NCI-H2107 treated with DMSO at 0.1 percent for 48 hours (cell line): ENCODE measurements around the gene TMEM208.

Experiments used
- DNase-seq: peaks from one replicate; lab custom pipeline; 2025; ENCODE audit not compliant: unreplicated experiment; lab: John Stamatoyannopoulos, UW

Gene TMEM208

GRCh38 chr16:67207249-67208091, 19.5 kb upstream of the TMEM208 start:
- DNase-seq: no peak

GRCh38 chr16:67208154-67208896, 18.6 kb upstream of the TMEM208 start:
- DNase-seq: no peak

- DNase-seq: no peak
Observed at GRCh38 chr16:67209565-67209964, 17.4 kb upstream of the TMEM208 start.

DNA sequence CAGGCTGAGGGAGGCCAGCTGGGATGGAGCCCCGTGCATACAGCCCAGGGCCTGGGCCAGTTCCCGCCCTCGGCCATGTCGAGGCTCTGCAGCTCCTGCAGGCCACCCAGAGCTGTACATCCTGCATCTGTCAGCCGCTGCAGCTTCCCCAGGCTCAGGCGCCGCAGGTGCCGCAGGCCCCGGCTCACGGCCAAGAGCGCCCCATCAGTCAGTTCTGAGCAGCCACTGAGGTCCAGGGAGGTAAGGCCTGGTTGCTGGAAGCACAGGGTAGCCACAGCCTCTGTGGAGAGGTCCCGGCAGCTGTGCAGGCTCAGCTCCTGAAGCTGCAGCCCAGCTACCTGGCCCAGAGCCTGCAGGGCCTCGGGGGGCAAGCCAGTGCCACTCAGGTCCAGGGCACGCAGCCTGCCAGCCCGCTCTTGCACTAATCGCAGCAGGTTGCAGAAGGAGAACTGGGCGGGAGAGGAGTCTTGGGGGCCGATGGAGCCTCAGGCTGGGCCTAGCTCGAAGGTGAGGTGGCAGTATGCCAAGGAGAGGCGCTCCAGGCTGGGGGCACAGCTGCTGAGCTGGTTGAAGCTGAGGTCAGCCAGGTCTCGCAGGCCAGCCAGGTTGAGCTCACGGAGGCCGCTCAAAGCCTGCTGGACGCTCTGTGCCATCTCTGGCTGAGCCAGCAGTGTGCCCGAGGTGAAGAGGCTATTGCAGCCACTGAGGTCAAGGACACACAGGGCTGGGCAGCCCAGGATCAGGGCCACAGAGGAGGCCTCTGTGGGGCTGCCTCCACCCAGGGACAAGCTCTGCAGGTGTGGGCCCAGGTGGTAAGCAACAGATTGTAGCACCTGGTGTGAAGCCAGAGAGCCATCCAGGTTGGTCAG, 16.6 kb upstream of the TMEM208 start:
- no peak for DNase-seq

GRCh38 chr16:67211674-67212073, 15.3 kb upstream of the TMEM208 start:
- DNase-seq: no peak

GRCh38 chr16:67212766-67213165, 14.2 kb upstream of the TMEM208 start:
- DNase-seq: no peak

DNA sequence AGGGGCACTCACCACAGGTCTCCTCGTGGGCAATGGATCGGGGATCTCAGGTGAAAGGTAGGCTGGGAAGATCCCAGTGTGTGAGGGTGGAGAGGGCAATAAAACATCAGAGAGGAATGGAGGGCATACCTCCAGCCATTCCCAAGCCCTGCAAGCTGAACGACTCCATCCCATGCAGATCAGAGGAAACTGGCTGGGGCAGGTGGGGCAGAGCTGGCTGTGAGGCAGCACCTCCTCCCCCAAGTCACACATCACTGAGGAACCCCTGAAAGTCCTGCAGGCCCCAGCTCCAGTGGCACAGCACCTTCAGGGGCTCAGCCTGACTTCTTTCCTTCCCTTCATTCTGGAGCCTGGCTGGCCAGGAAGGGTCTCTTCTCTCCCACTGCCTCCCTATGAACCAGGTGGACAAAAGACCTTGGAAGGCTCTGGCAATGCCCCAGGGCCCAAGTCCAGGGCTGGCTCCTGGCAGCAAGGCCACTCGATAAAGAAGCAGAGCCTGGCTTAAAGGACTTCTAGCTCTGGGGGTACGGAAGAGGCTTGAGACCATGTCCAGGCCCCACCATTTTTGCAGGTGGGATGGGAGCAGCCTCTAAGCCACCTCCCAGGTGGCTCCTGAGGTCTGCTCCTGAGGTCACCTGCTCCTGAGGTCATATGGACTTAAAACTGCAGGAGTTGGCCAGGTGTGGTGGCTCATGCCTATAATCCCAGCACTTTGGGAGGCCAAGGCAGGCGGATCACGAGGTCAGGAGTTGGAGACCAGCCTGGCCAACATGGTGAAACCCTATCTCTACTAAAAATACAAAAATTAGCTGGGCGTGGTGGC, 13.5 kb upstream of the TMEM208 start:
- no peak for DNase-seq

DNA sequence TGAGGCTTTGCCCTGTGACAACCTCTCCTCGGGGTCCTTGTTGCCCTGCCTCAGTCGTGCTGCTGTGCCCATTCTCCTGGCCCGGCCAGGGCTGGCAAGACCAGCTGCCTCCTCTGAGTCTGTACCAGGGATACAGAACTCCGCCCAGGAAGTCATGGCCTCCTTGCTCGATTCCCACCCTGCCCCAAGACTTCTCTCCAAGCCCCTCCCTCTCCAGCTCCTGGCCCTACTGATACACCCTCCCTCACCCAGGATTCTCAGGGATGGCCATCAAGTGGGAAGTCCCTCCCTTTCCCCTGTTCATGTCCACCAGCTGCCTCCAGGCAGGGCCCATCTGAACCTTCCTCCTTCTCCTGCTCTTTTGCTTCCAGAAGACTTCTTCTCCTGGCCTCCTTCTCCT, 11.2 kb upstream of the TMEM208 start:
- no peak for DNase-seq

DNA sequence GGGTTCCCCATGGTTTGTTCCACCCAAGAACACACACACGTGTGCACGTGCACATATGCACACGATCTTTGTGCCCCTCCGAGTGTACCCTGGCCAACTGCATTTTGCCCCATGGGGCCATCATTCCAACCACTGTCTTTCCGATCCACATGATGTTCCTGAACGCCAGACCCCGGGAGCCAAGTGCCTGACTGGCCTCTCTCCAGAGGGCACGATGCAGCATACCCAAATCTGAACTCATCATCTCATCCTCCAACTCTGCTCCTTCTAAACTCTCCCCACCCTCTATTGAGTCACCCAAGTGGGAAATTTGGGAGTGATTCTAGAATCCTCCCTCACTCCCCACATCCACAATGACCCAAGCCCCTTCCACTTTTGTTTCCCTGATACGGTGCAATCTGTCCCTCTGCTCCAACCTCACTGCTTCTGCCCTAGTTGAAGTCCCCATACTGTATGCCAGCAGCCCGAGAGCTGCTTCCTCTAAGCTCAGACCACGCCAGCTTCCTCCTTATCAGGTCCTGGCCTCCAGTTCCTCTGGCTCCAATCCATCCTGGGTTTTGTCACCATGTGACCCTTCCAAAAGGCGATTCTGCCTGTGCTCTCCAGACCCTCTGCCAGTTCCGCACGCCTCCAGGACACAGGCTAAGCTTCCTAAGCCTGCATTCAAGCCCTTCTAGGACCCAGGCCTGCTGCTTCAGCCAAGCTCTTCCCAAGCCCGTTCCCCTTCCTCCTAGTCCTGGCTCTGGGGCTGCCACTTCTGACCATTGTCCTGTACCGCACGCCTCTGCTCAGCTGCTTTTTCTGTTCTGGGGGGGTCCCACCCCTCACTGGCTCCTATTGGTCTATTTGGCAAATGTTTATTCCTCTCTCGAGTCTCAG, 10.1 kb upstream of the TMEM208 start:
- DNase-seq: no peak

- no peak for DNase-seq
Observed at GRCh38 chr16:67223992-67224391, 2.9 kb upstream of the TMEM208 start.

DNA sequence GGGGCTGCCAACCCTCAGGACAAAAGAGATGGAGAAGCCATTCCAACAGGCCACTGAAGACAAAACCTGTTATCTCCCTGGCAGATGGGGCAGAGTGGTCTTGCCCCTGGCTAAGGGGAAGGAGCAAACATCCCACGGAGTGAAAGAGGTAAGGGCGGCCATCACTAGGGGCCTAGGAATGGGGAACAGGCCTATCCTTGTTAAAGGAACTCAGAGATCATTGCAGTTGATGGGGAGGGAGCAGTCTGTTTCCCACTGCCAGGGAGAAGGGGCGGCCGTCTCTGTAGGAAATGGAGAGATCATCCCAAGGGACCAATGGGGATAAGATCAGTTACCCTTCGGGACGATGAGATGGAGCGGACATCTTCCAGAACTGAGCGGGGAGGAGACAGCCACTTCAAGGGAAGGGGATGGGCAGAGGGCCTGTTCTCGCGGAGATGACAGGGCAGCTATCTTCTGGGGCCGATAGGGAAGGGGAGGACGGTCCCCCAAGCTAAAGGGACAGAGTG, 581 bp upstream of the TMEM208 start:
- no peak for DNase-seq

DNA sequence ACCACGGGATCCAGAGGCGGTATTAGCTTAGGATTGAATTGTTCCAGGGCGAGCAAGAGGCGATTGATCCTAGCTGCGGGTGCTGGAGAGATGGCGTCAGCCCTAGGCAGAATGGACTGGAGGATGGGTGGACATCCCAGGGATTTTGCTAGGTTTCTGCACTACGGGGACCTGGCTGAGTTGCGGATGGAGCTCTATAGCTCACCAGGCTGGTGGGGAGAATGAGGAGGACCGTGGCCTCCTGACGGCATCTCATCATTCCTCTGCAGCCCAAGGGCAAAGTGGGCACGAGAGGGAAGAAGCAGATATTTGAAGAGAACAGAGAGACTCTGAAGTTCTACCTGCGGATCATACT, 614 bp downstream of the TMEM208 start:
- no peak for DNase-seq

- no peak for DNase-seq
Observed at GRCh38 chr16:67228034-67228785, 1.3 kb downstream of the TMEM208 start.

DNA sequence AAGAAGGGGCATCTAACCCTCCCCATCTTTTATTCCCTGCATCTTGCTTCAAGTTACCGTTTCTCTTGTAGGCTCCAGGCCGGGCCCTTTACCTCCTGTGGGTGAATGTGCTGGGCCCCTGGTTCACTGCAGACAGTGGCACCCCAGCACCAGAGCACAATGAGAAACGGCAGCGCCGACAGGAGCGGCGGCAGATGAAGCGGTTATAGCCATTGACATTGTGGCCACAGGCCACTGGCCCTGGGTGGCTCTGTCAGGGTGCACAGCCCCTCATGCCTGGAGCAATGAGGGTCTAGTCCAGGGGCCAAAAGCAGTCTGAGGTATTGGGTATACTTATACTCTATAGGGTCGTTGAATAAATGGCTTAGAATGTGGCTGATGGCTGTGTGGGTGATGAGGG, 2.0 kb downstream of the TMEM208 start:
- no peak for DNase-seq

GRCh38 chr16:67229906-67230808, 3.2 kb downstream of the TMEM208 start:
- DNase-seq: no peak

DNA sequence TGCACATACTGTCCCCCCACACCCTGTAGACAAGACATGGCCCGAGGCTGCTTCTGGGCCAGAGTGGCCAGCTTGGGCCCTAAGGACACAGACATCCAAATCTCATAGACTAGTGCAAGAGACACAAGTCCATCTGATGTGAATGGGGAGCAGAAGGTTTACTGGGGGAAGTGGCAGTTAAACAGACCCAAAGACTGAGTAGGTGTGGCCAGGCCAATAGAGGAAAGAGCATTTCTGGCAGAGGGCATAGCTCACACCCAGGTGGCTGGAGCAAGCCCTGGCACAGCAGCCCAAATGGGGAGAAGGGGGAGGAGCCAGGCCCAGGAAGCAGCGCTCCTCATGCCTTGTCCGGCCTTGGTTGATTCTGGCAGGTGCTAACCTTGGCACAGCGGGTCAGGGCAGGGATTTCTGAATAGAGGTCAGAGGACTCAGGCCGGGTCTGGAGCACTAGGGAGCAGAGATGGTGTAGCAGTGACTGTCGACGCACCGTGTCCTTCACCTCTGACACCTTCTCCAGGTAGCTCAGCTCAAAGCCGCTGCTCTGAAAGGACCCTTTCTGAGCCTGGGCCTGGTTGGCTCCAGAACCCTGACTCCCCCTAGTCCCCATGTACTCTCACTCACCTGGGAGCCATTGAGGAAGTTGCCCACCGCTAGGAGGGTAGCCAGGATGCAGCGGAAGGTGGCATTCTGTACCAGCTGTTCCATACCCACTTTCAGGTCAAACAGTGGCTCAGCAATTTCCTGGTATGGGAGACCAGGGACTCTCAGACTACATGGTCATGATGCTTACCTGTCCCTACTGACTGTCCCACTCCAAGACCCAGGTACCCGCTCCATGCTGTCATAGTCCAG, 4.1 kb downstream of the TMEM208 start:
- DNase-seq: no peak

- no peak for DNase-seq
Observed at GRCh38 chr16:67233596-67233995, 6.7 kb downstream of the TMEM208 start.
